OCI-LY1 (cell line): ENCODE data around the gene PDXP.

ENCODE experiments used
- EZH2 ChIP-seq: fragments of 200-600 bp; sonication (generic), shearing (Covaris generic); IDR thresholded peaks from 2 replicates; pipeline ENCODE4 v1.8.0; 2017; ENCODE audit warnings: borderline replicate concordance, mixed run types, mild to moderate bottlenecking, antibody characterized with exemption, low read length, moderate library complexity, mixed read lengths
- TF ChIP-seq, protein P1 (sequence below): fragments of 200-600 bp; sonication (generic), shearing (Covaris generic); IDR thresholded peaks from 2 replicates; pipeline ENCODE4 v1.5.1; 2017; ENCODE audit warnings: mild to moderate bottlenecking, antibody characterized with exemption, low read length, moderate library complexity, mixed read lengths

DNA sequence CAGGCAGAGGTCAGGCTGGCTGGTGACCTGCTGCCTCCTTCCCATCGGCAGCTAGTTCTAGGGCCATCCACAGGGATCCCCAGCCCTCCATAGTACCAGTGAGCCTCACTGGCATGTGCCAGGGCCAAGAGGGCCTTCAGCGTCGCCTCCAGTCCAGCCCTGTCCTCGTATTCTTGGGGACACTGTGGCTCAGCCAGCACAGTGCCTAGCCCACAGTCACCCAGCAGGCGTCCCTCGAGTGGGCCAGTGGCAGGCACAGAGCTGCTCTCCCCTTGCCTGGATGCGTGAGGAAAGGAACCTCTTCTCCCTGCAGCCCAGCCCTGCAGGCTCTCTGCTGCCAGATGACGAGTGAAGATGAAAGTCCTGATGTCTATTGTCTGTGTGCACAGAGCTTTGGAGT is 29.7 kb upstream of the PDXP start:
- TF ChIP-seq, protein P1, sequence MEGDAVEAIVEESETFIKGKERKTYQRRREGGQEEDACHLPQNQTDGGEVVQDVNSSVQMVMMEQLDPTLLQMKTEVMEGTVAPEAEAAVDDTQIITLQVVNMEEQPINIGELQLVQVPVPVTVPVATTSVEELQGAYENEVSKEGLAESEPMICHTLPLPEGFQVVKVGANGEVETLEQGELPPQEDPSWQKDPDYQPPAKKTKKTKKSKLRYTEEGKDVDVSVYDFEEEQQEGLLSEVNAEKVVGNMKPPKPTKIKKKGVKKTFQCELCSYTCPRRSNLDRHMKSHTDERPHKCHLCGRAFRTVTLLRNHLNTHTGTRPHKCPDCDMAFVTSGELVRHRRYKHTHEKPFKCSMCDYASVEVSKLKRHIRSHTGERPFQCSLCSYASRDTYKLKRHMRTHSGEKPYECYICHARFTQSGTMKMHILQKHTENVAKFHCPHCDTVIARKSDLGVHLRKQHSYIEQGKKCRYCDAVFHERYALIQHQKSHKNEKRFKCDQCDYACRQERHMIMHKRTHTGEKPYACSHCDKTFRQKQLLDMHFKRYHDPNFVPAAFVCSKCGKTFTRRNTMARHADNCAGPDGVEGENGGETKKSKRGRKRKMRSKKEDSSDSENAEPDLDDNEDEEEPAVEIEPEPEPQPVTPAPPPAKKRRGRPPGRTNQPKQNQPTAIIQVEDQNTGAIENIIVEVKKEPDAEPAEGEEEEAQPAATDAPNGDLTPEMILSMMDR = no peak
- no peak for TF ChIP-seq EZH2
